ENCODE data around the gene HOXA2. TPM values are rescaled to one million over a fixed set of nuclear protein-coding genes. Genes with fewer than 3 reads are reported as not detected.

Gene HOXA2
- total RNA-seq, 5 donors from 2014 or later (not counting 1 experiment from before 2014, with no cell fraction given), result not detected

- ChIA-PET CTCF (interaction anchor here in 1 of 2 donors (0.6 to 0.7 kb wide), 2 partner anchors 526 to 907 kb away, joined by 3 read pairs; no protein-coding TSS in a partner anchor), POLR2A (interaction anchor here in 1 of 2 donors (0.7 kb wide), 1 partner anchor 79 kb away, joined by 3 read pairs; no protein-coding TSS in a partner anchor)
- no peak overlapping the region for H3K4me3 ChIP-seq (ENCODE audit: control insufficient read depth in 1 of 2, extremely low read depth in 1 of 2, low read length in 1 of 2)
- H3K4me1 Mint-ChIP-seq, result peaks cover 0 to 6% (median 1%) of the 10 kb centered on the region in 3 donors
- no peak overlapping the region for H3K27ac Mint-ChIP-seq
- no peaks in the 10 kb centered on the region for H3K36me3 ChIP-seq (ENCODE audit: control insufficient read depth in 2 of 2, extremely low read depth in 1 of 2, insufficient read depth in 1 of 2, low read length in 1 of 2)
- H3K4me1 ChIP-seq (ENCODE audit: control insufficient read depth in 1 of 2, extremely low read depth in 1 of 2, insufficient read depth in 2 of 2, low read length in 2 of 2), result no peaks in the 10 kb centered on the region
- H3K36me3 Mint-ChIP-seq, result no peaks in the 10 kb centered on the region
- no peaks in the 10 kb centered on the region for H3K9me3 Mint-ChIP-seq
- ATAC-seq (replicated peaks in 1 of 4), result no peak
- H3K27ac ChIP-seq (ENCODE audit: low read length), result no peak overlapping the region
- peaks cover 18 to 28% of the 10 kb centered on the region in 2 donors for H3K27me3 Mint-ChIP-seq
- no peak overlapping the region for H3K4me3 Mint-ChIP-seq
- no peaks in the 10 kb centered on the region for H3K9me3 ChIP-seq
- peaks cover 0 to 13% of the 10 kb centered on the region in 2 experiments for H3K27me3 ChIP-seq (replicated peaks in 1 of 2; ENCODE audit: control insufficient read depth in 2 of 2, extremely low read depth in 1 of 2, insufficient read depth in 2 of 2, low read length in 1 of 2)
- DNase-seq, result no peak
- WGBS (ENCODE audit: insufficient coverage), result no CpG with 5 or more reads among the region's 2 CpGs
Observed at GRCh38 chr7:27064159-27064558, 38.3 kb downstream of the HOXA2 start.

- DNase-seq, result no peak
- Mint-ChIP-seq H3K27me3 (peaks cover 19 to 26% of the 10 kb centered on the region in 2 donors), H3K4me3 (no peak overlapping the region), H3K4me1 (peaks cover 0 to 6% (median 1%) of the 10 kb centered on the region in 3 donors), H3K9me3 (no peaks in the 10 kb centered on the region), H3K27ac (no peak overlapping the region), H3K36me3 (no peaks in the 10 kb centered on the region)
- no peak overlapping the region for H3K27ac ChIP-seq (ENCODE audit: low read length)
- ChIA-PET POLR2A (no interaction called here), CTCF (no interaction called here)
- no peaks in the 10 kb centered on the region for H3K4me1 ChIP-seq (ENCODE audit: control insufficient read depth in 1 of 2, extremely low read depth in 1 of 2, insufficient read depth in 2 of 2, low read length in 2 of 2)
- H3K27me3 ChIP-seq (replicated peaks in 1 of 2; ENCODE audit: control insufficient read depth in 2 of 2, extremely low read depth in 1 of 2, insufficient read depth in 2 of 2, low read length in 1 of 2), result peaks cover 0 to 16% of the 10 kb centered on the region in 2 experiments
- H3K36me3 ChIP-seq (ENCODE audit: control insufficient read depth in 2 of 2, extremely low read depth in 1 of 2, insufficient read depth in 1 of 2, low read length in 1 of 2), result no peaks in the 10 kb centered on the region
- no peak overlapping the region for H3K4me3 ChIP-seq (ENCODE audit: control insufficient read depth in 1 of 2, extremely low read depth in 1 of 2, low read length in 1 of 2)
- no peak for ATAC-seq (replicated peaks in 1 of 4)
- WGBS (ENCODE audit: insufficient coverage), result 93% methylated on average over 3 of the region's 4 CpGs
- no peaks in the 10 kb centered on the region for H3K9me3 ChIP-seq
Observed at GRCh38 chr7:27062946-27063345, 39.5 kb downstream of the HOXA2 start.

GRCh38 chr7:27053153-27053552, 49.3 kb downstream of the HOXA2 start:
- DNase-seq (no peak), ATAC-seq (replicated peaks in 1 of 4) (no peak)
- Mint-ChIP-seq H3K27ac (no peak overlapping the region), H3K4me3 (no peak overlapping the region), H3K36me3 (no peaks in the 10 kb centered on the region), H3K27me3 (peaks cover under 1 to 3% of the 10 kb centered on the region in 2 donors), H3K9me3 (no peaks in the 10 kb centered on the region), H3K4me1 (no peaks in the 10 kb centered on the region)
- 42% methylated on average over 2 of the region's 3 CpGs for WGBS (ENCODE audit: insufficient coverage)
- no peaks in the 10 kb centered on the region for H3K36me3 ChIP-seq (ENCODE audit: control insufficient read depth in 2 of 2, extremely low read depth in 1 of 2, insufficient read depth in 1 of 2, low read length in 1 of 2)
- H3K4me1 ChIP-seq (ENCODE audit: control insufficient read depth in 1 of 2, extremely low read depth in 1 of 2, insufficient read depth in 2 of 2, low read length in 2 of 2), result no peaks in the 10 kb centered on the region
- H3K27ac ChIP-seq (ENCODE audit: low read length), result no peak overlapping the region
- H3K9me3 ChIP-seq, result no peaks in the 10 kb centered on the region
- ChIA-PET POLR2A (interaction anchor here in 1 of 2 donors (0.6 kb wide), 1 partner anchor 181 kb away, joined by 5 read pairs; no protein-coding TSS in a partner anchor), CTCF (no interaction called here)
- H3K4me3 ChIP-seq (ENCODE audit: control insufficient read depth in 1 of 2, extremely low read depth in 1 of 2, low read length in 1 of 2), result no peak overlapping the region
- H3K27me3 ChIP-seq (replicated peaks in 1 of 2; ENCODE audit: control insufficient read depth in 2 of 2, extremely low read depth in 1 of 2, insufficient read depth in 2 of 2, low read length in 1 of 2), result peaks cover 0 to 11% of the 10 kb centered on the region in 2 experiments

- no peak overlapping the region for H3K4me3 Mint-ChIP-seq
- ATAC-seq (replicated peaks in 1 of 4) (no peak), DNase-seq (no peak)
- no peaks in the 10 kb centered on the region for H3K4me1 Mint-ChIP-seq
- Histone ChIP-seq H3K27ac (ENCODE audit: low read length) (no peak overlapping the region), H3K4me3 (ENCODE audit: control insufficient read depth in 1 of 2, extremely low read depth in 1 of 2, low read length in 1 of 2) (no peak overlapping the region), H3K27me3 (replicated peaks in 1 of 2; ENCODE audit: control insufficient read depth in 2 of 2, extremely low read depth in 1 of 2, insufficient read depth in 2 of 2, low read length in 1 of 2) (peaks cover 0 to 18% of the 10 kb centered on the region in 2 experiments), H3K36me3 (ENCODE audit: control insufficient read depth in 2 of 2, extremely low read depth in 1 of 2, insufficient read depth in 1 of 2, low read length in 1 of 2) (no peaks in the 10 kb centered on the region), H3K9me3 (no peaks in the 10 kb centered on the region), H3K4me1 (ENCODE audit: control insufficient read depth in 1 of 2, extremely low read depth in 1 of 2, insufficient read depth in 2 of 2, low read length in 2 of 2) (no peaks in the 10 kb centered on the region)
- H3K36me3 Mint-ChIP-seq, result no peaks in the 10 kb centered on the region
- ChIA-PET CTCF (interaction anchor here (0.7 kb wide), 2 partner anchors 890 to 1477 kb away, joined by 3 to 5 read pairs; no protein-coding TSS in a partner anchor), POLR2A (no interaction called here)
- no peaks in the 10 kb centered on the region for H3K9me3 Mint-ChIP-seq
- no CpG with 5 or more reads among the region's 4 CpGs for WGBS (ENCODE audit: insufficient coverage)
- no peak overlapping the region for H3K27ac Mint-ChIP-seq
- H3K27me3 Mint-ChIP-seq, result no peaks in the 10 kb centered on the region
Observed at GRCh38 chr7:27051451-27051850, 51.0 kb downstream of the HOXA2 start.

Other genes starting within 250 kb of the HOXA2 start
- gene SKAP2, start 238.1 kb downstream of the HOXA2 start, total RNA-seq, result 1 to 10 TPM; 4.8 to 8.9 (median 7.7) TPM
- gene HOXA1, start 6.7 kb downstream of the HOXA2 start, total RNA-seq, result under 1 TPM; 0.28 to 0.66 (median 0.54) TPM
- under 1 TPM in 3 of 5 donors, not detected in 2; 0.25 to 0.38 (median 0.36) TPM for gene HOXA4, start 28.1 kb upstream of the HOXA2 start, total RNA-seq
- under 1 TPM in 2 of 5 donors, not detected in 3; 0.18 to 0.32 TPM for gene HOXA5, start 41.0 kb upstream of the HOXA2 start, total RNA-seq
- gene HOXA6, start 45.1 kb upstream of the HOXA2 start, total RNA-seq, result under 1 TPM in 2 of 5 donors, not detected in 3; 0.50 to 0.65 TPM
- 1 to 10 TPM in 1 of 5 donors, under 1 TPM in 1, not detected in 3; 0.79 to 1.4 TPM for gene HOXA3, start 49.9 kb upstream of the HOXA2 start, total RNA-seq
- gene HOXA7, start 54.0 kb upstream of the HOXA2 start, total RNA-seq, result under 1 TPM in 1 of 5 donors, not detected in 4; 0.67 TPM
- under 1 TPM; 0.57 to 0.95 (median 0.79) TPM for gene HOXA9, start 62.9 kb upstream of the HOXA2 start, total RNA-seq
- gene HOXA10, start 71.6 kb upstream of the HOXA2 start, total RNA-seq, result under 1 TPM in 3 of 5 donors, not detected in 2; 0.36 to 0.75 (median 0.51) TPM
- gene HOXA11, start 82.5 kb upstream of the HOXA2 start, total RNA-seq, result not detected
- gene HOXA13, start 97.4 kb upstream of the HOXA2 start, total RNA-seq, result not detected
- gene EVX1, start 140.1 kb upstream of the HOXA2 start, total RNA-seq, result under 1 TPM in 1 of 5 donors, not detected in 4; 0.16 TPM

All from T-cell (primary cell).